SU-DHL-6 (cell line): ENCODE results near the gene ABCC4.

Experiments used
- CTCF ChIP-seq: fragments of 200-600 bp; sonication (generic); IDR thresholded peaks from one replicate; pipeline ENCODE4 v1.5.1; 2017; ENCODE audit warnings: antibody characterized with exemption, mild to moderate bottlenecking, low read length, moderate library complexity; ENCODE audit not compliant: insufficient read depth, poor library complexity, severe bottlenecking
- EZH2phosphoT487 ChIP-seq: fragments of 200-600 bp; sonication (generic), shearing (Covaris generic); conservative IDR thresholded peaks from 2 replicates; pipeline ENCODE4 v1.6.1; 2018; ENCODE audit warnings: mild to moderate bottlenecking, antibody characterized with exemption, low read length, moderate library complexity, mixed read lengths

DNA sequence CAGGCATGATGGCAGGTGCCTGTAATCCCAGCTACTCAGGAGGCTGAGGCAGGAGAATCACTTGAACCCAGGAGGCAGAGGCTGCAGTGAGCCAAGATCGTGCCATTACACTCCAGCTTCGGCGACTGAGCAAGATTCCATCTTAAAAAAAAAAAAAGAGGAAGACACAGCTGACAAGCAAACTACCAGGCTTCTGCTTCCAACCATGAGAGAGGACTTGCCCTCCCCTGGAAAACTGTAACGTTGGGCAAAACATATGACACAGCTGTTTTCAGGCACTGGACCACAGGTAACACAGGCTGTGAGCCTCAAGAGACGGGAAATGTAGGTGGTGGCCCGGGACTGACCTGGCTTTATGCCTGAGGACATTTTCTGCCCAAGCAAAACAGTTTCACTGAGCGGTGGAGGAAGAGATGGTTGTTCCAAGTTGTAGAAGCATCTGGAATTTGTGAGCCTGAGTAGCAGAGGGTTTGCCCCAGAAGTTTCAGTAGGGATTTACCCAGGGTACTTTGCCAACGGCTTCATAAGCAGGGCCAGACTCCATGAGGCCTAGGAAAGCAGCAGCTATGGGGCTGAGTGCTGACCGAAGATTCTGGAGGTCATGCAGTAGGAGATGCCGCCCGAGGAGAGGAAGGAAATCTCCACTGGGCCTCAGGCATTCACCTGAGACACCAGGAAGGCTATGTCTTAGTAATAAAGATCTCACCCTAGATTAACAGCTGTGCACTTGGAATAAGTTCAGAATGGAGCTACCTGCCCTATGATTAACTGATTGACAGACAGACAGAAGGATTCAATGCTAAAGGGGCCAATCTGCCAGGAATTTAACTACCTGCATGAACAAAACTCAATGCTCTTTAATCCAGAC is 88.0 kb downstream of the ABCC4 start:
- no peak for TF ChIP-seq CTCF
- TF ChIP-seq EZH2phosphoT487 = no peak
